ENCODE results near the gene GPRC5A. TPM values are rescaled to one million over a fixed set of nuclear protein-coding genes. Genes with fewer than 3 reads are reported as not detected.
A peak's percentile ranks its signal among the peaks of the same experiment; 100 is the strongest.

Gene GPRC5A
- total RNA-seq, 1 experiment from 2014 or later, result 7.0 TPM

DNA sequence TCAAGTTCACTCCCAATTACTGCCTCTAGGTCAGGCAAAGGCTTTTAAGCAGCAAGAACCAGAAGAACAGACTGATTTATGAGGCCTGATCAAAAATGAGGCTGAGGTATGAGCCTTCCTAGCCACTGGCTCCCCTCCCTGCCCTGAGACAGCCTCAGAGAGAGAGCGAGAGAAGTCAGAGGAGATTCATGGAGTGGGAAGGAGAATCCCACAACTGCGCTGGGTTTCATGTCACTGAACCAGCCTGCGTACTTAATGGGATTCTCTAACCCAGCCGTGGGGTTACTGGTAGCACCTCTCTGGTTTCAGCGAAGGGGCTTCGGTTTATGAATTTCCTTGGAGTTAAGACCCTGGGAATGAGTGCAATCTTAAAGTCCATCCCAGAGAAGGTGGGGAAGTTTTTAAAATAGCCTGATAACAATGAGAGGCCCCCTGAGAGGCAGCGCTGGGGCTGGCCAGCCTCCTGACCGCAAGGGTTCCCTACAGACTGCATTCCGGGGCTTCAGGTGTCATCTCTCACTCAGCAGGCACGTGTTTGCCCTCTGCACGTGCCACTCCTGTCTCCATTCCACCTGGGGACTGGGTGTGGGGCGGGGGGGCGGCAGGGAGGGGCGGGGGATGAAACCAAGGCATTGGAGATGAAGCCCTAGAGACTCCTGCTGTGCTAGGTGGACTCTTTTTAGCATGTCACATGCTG is 6.1 kb upstream of the GPRC5A start:
- no peak for DNase-seq (ENCODE audit: low read depth)

DNA sequence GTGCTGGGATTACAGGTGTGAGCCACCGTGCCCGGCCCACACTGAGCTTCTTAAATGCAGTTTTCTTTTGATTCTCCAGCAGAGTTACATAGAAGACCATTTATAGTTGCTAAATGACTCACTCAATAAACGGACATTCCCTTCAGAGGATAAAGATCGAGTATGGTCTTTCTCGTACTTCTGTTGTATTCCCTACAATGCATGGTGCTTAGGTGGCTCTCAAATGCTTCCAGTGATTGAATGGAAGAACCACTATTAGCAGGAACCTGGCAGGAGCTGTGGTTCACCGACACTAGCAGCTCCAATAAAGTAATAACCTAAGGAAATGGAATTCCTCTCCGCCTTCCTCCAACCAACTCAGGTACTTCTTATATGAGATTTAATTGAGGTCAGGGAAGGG is 3.9 kb upstream of the GPRC5A start:
- DNase-seq (ENCODE audit: low read depth), result no peak

DNA sequence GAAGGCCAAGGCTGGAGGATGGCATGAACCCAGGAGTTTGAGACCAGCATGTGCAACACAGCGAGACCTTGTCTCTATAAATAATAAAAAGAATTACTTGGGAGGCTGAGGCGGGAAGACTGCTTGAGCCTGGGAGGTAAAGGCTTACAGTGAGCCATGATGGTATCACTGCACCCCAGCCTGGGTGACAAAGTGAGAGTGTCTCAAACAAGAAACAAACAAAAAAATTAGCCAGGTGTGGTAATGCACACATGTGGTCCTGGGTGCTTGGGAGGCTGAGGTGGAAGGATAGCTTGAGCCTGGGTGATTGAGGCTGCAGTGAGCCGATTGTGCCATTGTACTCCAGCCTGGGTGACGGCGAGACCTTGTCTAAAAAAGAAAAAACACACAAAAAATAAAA is 1.7 kb upstream of the GPRC5A start:
- no peak for DNase-seq (ENCODE audit: low read depth)

DNA sequence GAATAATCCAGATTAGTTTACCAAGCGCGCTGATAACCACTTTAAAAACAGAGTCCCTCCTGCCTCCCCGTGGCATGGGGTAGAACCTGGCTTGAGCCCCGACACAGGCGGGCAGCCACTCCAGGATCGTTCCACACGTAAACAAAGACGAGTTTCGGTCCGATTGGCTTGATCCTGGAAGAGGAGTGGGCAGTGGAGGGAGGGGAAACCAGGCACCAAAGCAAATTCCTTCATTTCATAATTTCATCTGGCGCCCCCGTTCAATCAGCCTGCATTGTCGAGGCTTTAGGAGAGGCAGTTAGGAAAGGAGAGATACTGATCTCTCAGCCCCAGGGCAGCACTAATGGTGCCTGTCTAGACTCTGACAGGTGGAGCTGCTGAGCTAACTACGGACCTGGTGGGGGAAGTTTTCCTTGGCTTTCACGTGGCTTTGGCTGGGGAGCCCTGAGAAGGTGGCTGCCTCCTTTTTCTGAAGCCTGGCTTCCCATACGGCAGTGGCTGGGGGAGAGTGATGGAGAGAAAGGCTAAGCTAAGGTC is 751 bp upstream of the GPRC5A start:
- DNase-seq (ENCODE audit: low read depth), result peak; percentile 86

DNA sequence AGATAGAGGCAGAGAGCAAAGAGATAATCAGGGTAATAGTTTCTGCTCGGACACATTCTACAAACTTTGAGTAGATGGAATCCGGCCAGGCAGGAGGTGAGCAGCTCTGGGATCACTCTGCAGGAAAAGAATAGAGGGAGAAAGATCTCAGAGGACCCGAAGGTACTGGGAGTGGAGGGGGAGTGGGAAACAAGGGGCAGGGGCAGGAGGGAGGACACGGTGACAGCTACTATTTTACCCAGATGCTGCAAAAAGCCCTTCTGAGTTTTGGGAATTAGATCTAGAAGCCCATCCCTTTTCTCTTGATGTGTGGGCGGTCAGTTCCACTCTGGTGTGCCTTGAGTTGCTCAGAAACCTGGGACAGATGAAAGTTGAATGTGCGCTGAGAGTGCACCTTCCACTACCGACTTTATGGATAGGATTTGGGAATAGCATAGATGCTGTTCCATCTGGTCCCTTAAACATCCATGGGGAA is 556 bp downstream of the GPRC5A start:
- DNase-seq (ENCODE audit: low read depth), result no peak

DNA sequence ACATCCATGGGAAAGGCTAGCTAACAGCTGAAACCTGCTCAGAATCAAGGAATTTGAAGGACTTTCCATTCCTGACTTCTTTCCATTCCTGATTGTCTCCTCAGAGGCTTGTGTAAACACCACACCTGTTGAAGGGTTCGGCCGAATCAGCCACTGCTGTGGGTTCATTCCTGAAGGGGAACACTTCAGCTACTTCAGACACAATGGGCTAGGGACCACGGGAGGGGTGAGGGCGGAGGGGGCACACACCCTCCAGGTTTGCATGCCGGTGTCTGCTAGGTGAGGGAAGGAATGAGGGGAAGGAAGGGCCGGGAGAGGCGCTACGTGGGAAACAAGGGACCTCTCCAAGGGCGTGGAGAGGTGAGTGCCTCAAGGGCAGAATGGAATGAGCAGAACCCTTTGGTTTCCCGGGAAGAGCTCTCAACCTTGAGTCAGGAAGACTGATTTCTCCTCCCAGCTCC is 1.3 kb downstream of the GPRC5A start:
- DNase-seq (ENCODE audit: low read depth), result no peak

DNA sequence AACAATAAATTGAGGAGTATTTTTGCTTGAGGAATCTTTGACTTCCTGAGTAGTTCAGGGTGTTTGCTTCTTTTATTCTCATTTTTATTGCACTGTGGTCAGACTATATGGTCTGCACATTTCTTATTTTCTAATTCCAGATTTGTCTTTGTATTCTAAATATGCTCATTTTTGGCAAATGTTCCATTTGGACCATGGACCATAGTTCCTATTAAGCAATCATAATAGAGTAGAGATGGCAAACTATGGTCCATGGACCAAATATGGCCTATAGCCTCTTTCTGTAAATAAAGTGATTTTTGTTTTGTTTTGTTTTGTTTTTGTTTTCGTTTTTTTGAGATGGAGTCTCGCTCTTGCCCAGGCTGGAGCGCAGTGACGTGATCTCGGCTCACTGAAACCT is 2.1 kb downstream of the GPRC5A start:
- DNase-seq (ENCODE audit: low read depth), result no peak

DNA sequence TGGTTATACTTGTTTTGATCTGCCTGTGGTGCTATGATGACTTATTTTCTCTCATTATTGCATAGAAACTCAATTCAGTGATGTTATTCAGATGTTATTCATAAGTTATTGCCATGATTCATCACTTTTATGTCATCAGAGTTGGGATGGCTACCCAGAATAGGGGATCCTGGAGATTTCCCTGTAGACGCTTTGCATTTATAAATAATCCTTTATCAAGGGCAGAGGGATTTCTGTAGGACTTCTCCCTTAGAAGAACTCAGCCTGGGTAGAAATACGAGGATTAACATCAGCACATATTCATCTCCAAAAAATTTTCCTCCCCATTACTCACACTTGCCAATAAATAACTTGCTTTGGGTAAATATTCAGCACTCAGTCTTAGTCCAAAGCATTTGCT is 4.9 kb downstream of the GPRC5A start:
- no peak for DNase-seq (ENCODE audit: low read depth)

DNA sequence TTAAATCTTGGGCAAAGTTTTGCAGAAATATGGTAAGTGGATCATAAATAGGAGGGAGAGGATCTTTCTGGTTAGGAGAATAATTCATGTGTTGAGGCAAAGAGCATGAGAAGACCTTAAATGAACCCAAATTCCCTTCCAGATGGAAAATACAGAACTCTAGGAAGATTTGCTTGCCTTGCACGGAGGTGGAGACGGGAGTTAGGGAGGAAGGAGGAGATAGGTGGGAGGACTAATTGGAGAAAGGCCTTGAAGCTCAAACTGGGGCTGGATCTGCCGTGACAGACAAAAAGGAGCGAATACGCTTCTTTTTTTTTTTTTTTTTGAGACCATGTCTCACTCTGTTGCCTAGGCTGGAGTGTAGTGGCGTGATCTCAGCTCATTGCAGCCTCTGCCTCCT is 5.9 kb downstream of the GPRC5A start:
- no peak for DNase-seq (ENCODE audit: low read depth)

DNA sequence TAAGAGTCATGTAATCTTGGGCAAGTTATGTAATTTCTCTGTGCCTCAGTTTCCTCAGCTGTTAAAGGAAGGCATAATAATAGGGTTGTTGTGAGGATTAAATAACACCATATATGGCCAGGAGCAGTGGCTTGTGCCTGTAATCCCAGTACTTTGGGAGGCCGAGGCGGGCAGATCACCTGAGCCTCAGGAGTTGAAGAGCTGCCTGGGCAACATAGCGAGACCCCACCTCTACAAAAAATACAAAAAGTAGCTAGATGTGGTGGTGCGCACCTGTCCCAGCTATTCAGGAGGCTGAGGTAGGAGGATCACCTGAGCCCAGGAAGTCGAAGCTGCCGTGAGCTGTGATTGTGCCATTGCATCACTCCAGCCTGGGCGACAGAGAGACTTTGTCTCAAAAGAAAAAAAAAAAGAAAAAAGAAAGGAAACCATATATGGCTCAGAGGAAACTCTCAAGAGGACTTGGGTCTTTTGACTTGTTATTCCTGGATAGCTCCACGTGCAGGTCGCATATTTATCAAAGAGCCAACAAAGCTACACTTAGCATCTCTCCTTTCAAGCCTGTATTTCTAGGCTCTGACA is 6.9 kb downstream of the GPRC5A start:
- no peak for DNase-seq (ENCODE audit: low read depth)

DNA sequence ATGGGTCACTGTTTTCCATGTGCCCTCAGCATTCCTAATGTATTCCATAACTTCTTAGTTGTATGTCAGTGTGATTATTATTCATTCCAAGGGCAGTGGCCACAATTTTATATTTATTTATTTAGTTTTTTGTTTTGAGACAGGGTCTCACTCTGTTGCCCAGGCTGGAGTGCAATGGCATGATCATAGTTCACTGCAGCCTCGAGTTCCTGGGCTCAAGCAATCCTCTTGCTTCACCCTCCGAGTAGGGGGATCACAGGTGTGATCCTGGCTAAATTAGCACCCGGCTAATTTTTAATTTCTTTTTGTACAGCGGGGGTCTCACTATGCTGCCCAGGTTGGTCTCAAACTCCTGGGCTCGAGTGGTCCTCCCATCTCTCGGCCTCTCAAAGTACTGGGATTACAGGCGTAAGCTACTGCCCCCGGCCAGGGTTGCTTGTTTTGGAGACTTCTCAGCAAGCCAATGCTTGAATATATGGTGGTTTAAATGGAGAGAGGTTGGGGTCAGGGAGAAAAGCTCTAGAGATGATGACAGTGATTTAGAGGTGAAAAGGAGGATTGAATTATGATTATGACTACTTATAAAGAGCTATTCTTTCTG is 7.6 kb downstream of the GPRC5A start:
- DNase-seq (ENCODE audit: low read depth), result no peak

DNA sequence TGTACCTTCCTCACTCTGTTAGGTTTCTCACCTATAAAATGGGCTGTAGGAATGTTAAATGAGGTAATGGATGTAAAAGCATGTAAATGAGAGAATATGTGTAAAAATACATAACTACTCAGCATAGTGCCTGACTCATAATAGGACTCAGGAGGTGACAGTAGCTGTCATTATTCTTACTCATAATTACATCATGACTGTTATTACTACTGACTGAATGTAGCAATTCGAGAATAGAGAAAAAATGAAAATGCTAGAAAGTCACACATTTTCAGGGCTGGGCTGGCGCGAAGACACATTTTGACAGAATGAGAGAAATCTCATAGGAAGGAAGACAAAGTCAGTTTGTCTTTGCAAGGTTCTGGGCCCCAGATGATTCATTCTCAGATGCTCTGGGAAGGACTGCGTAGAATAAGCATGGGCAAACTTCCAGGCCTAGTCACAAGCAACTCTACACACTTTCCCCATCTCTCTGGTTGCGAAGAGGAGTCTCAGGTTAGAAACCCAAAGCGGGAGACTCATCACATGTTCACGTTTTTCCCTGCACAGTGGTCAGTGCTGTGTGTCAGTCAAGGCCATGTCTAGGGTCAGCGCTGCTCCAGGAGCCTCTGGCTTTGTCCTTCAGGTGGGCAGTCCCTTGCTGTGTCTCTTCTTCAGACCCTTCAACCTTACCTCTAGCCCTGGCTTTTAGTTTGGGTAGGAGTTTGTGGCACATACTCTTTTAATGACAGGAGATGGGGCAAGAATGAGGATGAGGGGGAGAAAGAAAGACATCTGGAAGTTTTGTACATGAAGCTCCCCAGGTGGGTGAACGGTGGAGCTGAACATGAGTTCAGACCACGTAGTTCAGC is 8.4 kb downstream of the GPRC5A start:
- peak; percentile 85 for DNase-seq (ENCODE audit: low read depth)

DNA sequence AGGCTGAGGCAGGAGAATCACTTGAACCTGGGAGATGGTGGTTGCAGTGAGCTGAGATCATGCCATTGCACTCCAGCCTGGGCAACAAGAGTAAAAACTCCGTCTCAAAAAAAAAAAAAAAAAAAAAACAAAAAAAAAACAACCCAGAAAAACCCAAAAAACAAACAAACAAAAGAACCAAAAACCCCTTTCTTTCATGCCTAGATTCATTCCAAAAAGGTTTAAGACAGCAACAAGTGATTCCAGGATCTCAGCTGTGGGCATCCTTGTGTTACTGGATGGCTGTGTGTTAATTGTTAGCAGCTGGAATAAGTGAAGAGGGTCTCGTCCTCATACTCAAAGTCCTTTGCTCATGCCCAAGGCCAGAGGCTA is 9.4 kb downstream of the GPRC5A start:
- DNase-seq (ENCODE audit: low read depth), result no peak

DNA sequence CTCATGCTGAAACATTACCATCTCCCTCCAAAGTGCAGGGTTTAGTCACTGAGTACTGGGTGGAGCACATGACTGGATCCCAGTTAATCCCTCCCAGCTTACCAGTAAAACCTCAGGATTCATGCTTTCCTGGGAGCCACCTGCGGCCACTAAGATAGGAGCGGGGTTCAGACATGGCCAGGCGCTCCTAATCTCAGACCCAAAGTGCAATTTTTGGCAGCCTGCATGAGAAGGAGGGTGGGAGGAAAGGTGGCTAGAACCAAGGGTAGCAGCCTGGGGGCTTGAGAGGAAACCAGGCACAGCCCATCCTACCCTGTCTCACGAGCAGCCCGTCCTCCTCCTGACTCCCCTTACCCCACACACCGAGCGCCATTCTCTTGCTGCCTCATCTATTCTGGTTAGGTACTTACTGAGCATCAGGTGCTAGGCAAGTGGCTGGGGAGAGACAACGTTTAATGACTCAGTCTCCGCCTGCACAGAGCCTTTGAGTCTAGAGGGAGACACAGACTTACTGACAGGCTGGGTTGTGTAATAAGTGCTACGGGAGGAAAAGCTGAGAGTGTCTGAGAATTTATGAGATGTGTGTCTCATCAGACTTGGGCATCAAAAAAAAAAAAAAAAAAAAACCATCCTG is 9.9 kb downstream of the GPRC5A start:
- DNase-seq (ENCODE audit: low read depth), result peak; percentile 90

DNA sequence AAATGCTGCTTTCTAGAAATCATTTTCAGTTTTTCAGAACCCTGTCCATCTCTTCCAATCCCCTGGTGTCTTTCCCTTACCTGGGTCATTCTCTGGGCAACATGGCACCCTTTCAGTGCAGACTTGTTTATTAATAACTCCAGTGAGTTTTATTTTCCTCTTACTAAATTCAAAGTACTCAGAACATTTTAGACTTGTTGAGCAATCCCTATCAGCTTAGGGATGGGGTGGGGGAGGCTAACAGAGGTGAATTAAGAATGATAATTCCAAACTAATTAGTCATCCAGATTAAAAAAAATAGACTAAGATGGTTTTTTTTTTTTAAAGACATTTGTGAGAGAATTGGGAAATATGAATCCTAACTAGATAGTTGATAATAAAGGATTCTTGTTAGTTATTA is 10.7 kb downstream of the GPRC5A start:
- peak; percentile 38 for DNase-seq (ENCODE audit: low read depth)

DNA sequence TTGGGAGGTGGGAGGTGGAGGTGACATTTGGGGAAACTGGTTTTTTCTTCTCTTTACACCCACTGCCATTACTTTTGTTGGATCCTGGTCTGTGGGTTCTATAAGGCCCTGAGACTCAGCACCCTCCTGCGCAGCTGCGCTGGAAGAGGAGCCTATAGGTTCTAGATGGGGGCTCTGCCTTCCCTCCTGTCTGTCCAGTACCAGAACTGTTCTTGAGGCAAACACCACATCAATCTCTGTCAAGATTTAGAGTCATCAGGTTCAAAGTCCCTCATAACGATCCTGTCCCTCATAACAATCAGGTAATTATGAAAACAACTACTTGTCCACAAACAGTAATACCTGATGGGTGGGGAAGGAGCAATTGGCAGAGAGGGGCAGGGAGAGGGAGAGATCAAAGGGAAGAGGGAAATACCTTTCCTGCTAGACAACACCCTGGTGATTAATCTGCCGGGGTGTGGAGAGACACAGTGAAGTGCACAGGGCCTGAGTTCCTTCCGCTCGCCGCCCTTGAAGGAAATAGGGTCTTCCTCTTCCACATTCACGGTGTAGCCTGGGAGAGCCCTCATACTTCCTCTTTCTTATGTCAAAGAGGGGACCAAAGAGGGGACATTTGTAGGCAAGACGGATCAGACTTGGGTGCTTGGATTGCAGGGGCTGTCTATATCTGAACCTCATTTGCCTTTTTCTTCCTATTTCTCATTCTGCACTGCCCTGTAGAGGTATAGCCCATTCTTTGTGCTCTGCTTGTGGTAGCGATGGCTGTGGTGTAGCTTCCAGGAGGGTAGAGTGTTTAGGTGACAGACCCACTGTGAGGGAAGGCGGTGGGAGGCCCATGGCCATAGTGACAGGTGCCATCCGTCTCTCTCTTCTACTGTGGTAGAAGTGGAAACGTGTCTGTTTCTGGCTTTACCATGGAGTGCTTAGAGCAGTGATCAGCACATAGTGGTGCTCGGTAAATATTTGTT is 12.6 kb downstream of the GPRC5A start:
- DNase-seq (ENCODE audit: low read depth), result no peak

DNA sequence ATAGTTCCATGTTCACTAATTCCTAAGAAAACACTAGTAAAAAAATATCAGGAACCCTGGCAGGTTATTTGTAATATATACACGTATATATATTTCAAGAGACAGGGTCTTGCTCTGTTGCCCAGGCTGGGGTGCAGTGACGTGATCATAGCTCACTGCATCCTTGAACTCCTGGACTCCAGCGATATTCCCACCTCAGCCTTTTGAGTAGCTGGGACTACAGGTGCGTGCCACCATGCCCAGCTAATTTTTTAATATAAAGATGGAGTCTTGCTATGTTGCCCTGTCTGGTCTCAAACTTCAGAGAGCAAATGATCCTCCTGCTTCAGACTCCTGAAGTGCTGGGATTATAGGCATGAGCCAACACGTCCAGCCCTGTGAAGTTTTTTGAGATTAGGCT is 16.2 kb downstream of the GPRC5A start:
- DNase-seq (ENCODE audit: low read depth), result no peak

DNA sequence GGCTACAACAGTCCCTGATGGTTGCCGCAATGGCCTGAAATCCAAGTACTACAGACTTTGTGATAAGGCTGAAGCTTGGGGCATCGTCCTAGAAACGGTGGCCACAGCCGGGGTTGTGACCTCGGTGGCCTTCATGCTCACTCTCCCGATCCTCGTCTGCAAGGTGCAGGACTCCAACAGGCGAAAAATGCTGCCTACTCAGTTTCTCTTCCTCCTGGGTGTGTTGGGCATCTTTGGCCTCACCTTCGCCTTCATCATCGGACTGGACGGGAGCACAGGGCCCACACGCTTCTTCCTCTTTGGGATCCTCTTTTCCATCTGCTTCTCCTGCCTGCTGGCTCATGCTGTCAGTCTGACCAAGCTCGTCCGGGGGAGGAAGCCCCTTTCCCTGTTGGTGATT is 16.9 kb downstream of the GPRC5A start:
- DNase-seq (ENCODE audit: low read depth), result no peak

DNA sequence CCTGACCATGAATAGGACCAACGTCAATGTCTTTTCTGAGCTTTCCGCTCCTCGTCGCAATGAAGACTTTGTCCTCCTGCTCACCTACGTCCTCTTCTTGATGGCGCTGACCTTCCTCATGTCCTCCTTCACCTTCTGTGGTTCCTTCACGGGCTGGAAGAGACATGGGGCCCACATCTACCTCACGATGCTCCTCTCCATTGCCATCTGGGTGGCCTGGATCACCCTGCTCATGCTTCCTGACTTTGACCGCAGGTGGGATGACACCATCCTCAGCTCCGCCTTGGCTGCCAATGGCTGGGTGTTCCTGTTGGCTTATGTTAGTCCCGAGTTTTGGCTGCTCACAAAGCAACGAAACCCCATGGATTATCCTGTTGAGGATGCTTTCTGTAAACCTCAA is 17.3 kb downstream of the GPRC5A start:
- DNase-seq (ENCODE audit: low read depth), result no peak

DNA sequence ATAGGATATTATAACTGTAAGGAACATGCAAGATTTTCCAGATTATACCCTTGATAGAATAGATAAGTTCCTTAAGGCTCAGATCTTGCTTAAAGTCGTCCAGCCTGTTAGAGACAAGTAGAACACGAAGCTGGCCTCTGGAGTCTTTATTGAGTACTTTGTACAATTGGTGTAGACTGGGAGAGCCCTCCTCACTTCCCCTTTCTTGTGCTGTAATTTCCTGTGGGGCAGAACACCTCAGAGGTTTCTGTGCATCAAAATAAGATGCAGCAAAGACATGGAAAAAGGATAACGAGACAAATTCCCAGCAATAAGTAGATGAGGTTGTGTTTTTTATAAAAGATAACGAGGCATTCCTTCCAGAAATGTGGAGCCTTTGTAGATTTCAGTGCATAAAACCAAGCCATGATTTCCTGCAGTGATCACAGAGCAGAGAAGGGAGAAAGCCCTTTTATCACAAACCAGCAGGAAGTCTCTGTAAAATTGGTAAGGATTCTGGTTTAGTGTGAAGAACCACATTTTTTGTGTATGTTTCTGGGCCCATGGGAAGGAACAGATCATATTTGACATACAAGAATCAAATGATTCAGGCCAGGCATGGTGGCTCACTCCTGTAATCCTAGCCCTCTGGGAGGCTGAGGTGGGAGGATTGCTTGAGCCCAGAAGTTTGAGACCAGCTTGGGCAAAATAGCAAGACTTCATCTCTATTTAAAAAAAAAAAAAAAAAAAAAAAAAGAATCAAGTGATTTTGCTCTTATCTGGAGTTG is 18.0 kb downstream of the GPRC5A start:
- no peak for DNase-seq (ENCODE audit: low read depth)
